GM13977 (cell line): ENCODE data around the gene SEZ6L2.
"Not testable (repeated sequence)": the region's sequence is repeated elsewhere in the genome, so short reads cannot be mapped to it uniquely, and the experiment has no call there.

Experiments
- DNase-seq: peaks from one replicate; pipeline ENCODE4 v3.0.0; 2012; ENCODE audit warnings: low spot score
- in situ Hi-C: fragments of 300-500 bp; cut with MboI; formaldehyde crosslinking; loops from one replicate; pipeline ENCODE4 v1.12.0; 2022; ENCODE audit warnings: low sequenced_read_pairs, low pct_unique_long_range_greater_than_20kb, mixed read lengths, inconsistent platforms; ENCODE audit not compliant: unreplicated experiment
- TF ChIP-seq, protein P1 (sequence below): IDR thresholded peaks from 2 replicates; pipeline ENCODE4 v1.5.1; 2012; ENCODE audit warnings: mild to moderate bottlenecking, control low read depth; ENCODE audit not compliant: insufficient read depth; ENCODE audit errors: extremely low read depth, missing control alignments

SEZ6L2 gene

DNA sequence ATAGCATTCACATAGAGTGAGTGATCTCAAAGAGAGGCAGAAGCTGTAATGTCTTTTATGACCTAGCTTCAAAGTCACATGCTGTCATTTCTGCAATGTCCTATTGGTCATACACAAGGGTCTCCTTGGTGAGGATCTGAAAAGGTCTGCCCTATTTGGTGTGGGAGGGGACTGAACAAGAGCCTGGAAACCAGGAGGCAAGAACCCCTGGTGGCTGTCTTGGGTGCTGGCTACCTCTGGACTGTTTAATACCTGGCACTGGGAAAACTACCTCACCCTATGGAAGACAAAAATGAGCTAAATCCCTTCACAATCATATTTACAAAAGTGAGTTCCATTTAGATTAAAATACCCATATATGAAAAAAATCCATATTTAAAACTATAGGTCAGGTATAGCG lies 17.6 kb upstream of the SEZ6L2 start:
- DNase-seq: no peak

DNA sequence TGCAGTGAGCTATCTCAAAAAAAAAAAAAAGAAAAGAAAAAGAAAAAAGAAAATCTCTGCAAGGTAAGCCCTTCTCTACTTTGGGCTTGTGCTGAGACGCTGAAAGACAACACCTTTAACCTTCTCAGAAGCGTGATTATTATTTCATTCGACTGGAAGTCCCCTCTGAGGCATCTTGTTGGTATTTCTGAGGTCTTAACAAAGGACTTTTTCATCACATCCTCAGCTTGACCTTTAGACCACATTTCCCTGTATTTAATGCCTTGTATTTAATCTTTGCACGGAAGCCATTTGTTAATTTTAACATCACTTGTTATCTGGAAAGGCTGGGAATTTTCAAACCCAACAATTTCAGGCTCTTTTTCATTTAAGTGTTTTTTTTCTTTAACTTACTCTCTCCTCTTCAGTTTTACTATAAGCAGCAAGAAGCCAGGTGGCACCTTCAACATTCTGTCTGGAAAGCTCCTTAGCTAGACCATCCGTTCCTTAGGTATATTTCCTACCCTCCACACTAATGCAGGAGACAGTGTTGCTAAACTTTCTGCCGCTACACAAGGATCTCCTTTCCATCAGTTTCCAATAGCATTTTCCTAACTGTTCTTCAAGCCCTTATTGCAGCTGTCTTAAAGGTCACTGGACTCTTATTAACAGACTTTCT lies 16.4 kb upstream of the SEZ6L2 start:
- TF ChIP-seq, protein P1, sequence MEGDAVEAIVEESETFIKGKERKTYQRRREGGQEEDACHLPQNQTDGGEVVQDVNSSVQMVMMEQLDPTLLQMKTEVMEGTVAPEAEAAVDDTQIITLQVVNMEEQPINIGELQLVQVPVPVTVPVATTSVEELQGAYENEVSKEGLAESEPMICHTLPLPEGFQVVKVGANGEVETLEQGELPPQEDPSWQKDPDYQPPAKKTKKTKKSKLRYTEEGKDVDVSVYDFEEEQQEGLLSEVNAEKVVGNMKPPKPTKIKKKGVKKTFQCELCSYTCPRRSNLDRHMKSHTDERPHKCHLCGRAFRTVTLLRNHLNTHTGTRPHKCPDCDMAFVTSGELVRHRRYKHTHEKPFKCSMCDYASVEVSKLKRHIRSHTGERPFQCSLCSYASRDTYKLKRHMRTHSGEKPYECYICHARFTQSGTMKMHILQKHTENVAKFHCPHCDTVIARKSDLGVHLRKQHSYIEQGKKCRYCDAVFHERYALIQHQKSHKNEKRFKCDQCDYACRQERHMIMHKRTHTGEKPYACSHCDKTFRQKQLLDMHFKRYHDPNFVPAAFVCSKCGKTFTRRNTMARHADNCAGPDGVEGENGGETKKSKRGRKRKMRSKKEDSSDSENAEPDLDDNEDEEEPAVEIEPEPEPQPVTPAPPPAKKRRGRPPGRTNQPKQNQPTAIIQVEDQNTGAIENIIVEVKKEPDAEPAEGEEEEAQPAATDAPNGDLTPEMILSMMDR: no peak
- DNase-seq: no peak
- in situ Hi-C loops: no loop called here

More for the DNA sequence above, 17.6 kb upstream of the SEZ6L2 start:
- TF ChIP-seq, protein P1: no peak
- in situ Hi-C loops: no loop called here

DNA sequence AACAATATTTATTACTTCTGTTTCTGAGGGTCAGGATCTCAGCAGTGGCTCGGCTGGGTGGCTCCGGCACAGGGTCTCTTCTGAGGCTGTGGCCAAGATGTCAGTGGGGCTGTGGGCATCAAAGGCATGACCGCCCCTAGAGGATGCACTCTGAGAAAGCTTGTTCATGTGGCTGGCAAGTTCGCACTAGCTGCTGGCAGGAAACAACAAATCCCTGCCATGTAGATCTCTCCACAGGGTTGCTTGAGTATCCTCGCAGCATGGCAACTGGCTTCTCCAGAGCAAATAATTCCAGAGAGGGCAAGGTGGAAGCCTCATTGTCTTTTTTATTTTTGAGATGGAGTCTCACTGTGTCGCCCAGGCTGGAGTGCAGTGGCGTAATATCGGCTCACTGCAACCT lies 14.2 kb upstream of the SEZ6L2 start:
- TF ChIP-seq, protein P1: no peak
- DNase-seq: no peak
- in situ Hi-C loops: no loop called here

DNA sequence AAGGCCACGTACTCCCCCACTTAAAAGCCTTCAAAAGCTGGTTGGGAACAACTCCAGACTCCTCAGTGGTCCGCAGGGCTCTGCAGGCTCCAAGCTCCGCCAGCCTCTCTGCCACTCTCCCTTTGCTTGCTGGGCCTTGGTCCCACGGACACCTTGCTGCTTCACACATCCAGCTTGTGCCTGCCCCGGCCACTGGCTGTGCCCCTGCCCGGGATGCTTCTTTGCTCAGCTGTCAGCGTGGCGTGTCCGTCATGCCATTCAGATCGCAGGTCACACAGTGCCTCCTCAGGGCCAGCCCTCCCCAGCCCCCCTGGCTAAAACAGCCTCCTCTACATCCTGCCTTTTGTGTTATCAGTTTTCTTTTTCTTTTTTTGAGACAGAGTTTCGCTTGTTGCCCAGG lies 12.7 kb upstream of the SEZ6L2 start:
- in situ Hi-C loops: no loop called here
- DNase-seq: no peak
- TF ChIP-seq, protein P1: no peak

DNA sequence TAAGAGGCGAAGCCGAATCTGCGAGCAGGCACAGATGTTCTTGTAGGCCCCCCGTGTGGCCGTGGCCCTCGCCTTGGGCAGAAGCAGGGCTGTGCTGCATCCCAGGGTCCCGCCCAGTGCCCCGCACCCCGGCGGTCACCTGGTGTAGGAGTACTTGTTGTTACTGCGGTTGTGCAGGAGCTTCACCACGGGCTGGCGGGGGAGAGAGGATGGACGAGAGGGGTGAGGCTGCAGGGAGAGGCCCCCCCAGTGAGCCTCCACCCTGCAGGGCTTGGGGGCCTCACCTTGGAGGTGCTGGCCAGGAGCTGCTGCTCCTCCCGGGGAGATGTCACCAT lies 12.3 kb upstream of the SEZ6L2 start:
- in situ Hi-C loops: no loop called here
- no peak for DNase-seq
- TF ChIP-seq, protein P1: no peak

DNA sequence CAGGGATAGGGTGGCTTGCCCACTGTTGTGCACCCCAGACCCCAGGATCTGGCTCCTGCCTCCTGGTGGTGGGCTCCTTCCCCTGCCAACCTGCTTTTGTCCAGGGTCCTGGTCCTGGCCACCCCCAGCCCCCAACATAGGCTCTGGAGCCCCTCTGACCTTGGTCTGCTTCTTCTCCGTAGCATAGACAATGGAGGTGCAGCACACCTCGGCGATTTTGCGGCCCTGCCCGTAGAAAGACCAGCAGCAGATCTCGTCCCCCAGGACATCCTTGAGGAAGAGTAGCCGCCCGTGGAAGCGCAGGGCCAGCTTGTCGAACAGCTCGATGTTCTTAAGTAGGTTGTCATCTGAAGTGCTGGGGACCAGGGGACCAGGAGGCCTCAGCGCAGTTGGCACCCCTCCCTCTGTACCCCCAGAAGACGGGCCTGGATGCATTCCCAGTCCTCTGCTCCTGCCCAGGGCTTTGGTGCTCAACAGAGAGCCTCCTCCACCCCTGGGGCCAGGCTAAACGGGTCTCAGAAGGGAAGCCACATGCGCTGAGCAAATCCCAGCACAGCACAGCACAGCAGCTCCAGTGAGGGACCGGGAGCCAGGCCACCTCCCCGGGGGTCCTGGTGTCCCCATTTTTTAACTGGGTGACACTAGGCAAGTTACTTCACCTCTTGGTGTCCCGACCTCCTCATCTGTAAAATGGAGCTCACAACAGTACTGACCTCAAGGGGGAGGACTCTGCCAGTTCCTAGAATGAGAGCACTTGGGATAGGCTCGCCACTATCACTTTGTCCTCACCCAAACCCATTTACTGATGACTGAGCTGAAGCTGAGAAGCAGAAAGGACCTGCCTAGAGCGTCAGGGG lies 11.7 kb upstream of the SEZ6L2 start:
- in situ Hi-C loops: no loop called here
- TF ChIP-seq, protein P1: no peak
- DNase-seq: no peak

DNA sequence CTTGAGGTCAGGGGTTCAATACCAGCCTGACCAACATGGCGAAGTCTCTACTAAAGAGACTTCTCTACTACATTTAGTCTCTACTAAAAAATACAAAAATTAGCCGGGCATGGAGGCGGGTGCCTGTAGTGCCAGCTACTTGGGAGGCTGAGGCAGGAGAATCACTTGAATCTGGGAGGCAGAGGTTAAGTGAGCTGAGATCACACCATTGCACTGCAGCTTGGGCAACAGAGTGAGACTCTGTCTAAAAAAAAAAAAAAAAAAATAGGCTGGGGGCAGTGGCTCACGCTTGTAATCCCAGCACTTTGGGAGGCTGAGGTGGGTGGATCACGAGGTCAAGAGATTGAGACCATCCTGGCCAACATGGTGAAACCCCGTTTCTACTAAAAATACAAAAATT lies 10.5 kb upstream of the SEZ6L2 start:
- DNase-seq, in situ Hi-C loops: not testable (repeated sequence)
